ENCODE measurements around the gene ABHD12. TPM values are rescaled to one million over a fixed set of nuclear protein-coding genes. Genes with fewer than 3 reads are reported as not detected.

ABHD12 gene
- total RNA-seq, 2 experiments from 2014 or later = 22.3 to 24.1 TPM

DNA sequence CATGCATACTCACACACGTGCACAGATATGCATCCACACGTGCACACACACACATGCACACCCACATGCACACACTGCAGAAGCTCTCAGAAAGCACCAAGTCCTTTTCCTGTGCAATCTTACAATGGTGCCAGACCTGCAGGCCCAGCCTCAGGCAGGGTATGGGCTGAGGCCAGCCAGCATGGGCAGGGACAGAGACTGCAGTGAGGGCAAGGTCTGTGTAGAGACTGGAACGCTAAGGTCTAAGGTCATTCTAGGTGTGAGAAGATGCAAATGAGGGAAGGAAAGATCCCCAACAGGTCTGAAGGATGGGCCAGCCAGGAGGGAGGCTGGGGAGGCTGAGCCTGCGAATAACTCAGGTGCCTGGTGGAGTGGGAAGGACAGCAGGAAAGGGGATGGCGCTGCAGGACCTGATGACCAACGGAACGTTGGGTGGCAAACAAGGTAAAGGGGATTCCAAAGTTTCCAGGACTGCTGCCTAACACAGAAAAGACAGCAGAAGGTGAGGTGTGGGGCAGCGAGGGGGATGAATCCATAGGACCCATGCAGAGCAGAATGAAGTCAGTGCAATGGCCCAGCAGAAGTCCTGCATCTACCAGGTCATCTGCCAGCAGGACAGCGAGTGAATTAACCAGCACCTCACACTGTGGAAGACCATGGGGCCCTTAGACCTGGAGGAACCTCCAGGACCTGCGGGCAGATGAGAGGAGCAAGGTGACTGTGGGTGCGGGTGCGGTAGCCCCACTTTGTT lies 67.0 kb downstream of the ABHD12 start:
- ChIA-PET POLR2A (no interaction called here), CTCF (no interaction called here)
- no peaks in the 10 kb centered on the region for H3K27me3 Mint-ChIP-seq
- H3K9me3 Mint-ChIP-seq = no peaks in the 10 kb centered on the region
- intact Hi-C loops (cut with micrococcal nuclease) = no loop called here
- H3K36me3 Mint-ChIP-seq = peaks cover 13% of the 10 kb centered on the region
- DNase-seq = no peak
- H3K27ac Mint-ChIP-seq = no peak overlapping the region
- no peak overlapping the region for H3K4me3 Mint-ChIP-seq
- H3K4me1 Mint-ChIP-seq (ENCODE audit: low read depth) = peaks cover 3% of the 10 kb centered on the region

DNA sequence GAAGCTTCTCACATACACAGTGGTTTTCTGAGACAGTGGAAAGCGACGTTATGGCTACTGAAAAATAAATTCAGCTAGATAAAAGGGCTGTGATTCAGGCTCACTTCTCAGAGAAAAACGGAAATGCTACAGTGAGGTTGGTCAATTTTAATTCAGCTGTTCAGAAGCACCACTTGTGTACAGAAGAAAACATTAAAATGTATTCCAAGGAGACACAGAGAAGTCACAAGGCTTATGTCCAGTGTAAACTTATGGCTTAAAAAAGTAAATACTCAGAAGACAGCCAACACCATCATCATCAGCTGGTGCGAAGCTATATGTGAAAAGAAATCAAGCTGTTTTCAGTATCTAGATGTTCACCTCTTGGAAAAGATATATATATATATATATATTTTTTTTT lies 68.6 kb downstream of the ABHD12 start:
- CTCF ChIA-PET = interaction anchor here (1.3 kb wide), 1 partner anchor 77 kb away, joined by 5 read pairs; no protein-coding TSS in a partner anchor
- POLR2A ChIA-PET = no interaction called here
- intact Hi-C loops (cut with micrococcal nuclease) = no loop called here

DNA sequence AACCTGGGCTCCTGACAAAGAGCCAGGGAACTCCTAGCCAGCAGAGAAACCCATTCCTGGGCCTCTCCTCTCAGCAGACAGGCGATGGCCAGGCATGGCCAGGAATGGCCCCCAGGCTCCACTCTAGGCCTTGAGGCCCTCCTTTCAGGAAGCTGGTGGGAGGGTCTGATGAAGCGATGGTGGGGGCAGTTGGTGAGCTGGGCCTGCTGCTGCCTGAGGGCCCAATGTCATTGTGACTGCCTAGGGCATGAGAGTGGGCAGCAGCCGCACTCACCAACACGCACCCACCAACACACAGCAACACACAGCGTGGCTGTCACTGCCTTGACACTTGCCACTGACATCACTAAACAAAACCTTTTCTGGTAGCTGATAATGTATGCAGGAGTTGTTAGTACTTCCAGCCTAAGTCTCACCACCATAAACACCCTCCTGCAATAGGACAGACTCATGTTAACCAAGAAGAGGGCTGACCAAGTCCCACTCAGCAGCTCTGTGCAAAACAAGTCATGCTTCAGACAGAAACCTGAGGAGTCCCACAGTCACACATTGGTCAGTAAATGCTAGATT lies 69.3 kb downstream of the ABHD12 start:
- DNase-seq = no peak
- no peaks in the 10 kb centered on the region for H3K4me1 Mint-ChIP-seq (ENCODE audit: low read depth)
- H3K36me3 Mint-ChIP-seq = peaks cover 10% of the 10 kb centered on the region
- ChIA-PET POLR2A (interaction anchor here (0.6 to 1.0 kb wide), 2 partner anchors 11 to 172 kb away, joined by 3 read pairs; no protein-coding TSS in a partner anchor), CTCF (interaction anchor here (1.3 kb wide), 1 partner anchor 78 kb away, joined by 5 read pairs; no protein-coding TSS in a partner anchor)
- intact Hi-C loops (cut with micrococcal nuclease) = no loop called here
- H3K27ac Mint-ChIP-seq = no peak overlapping the region
- no peaks in the 10 kb centered on the region for H3K27me3 Mint-ChIP-seq
- no peak overlapping the region for H3K4me3 Mint-ChIP-seq
- no peaks in the 10 kb centered on the region for H3K9me3 Mint-ChIP-seq

More for the DNA sequence above, 68.6 kb downstream of the ABHD12 start:
- Mint-ChIP-seq H3K27me3 (no peaks in the 10 kb centered on the region), H3K4me3 (no peak overlapping the region), H3K9me3 (no peaks in the 10 kb centered on the region), H3K4me1 (ENCODE audit: low read depth) (no peaks in the 10 kb centered on the region), H3K36me3 (peaks cover 10% of the 10 kb centered on the region), H3K27ac (no peak overlapping the region)
- no peak for DNase-seq

DNA sequence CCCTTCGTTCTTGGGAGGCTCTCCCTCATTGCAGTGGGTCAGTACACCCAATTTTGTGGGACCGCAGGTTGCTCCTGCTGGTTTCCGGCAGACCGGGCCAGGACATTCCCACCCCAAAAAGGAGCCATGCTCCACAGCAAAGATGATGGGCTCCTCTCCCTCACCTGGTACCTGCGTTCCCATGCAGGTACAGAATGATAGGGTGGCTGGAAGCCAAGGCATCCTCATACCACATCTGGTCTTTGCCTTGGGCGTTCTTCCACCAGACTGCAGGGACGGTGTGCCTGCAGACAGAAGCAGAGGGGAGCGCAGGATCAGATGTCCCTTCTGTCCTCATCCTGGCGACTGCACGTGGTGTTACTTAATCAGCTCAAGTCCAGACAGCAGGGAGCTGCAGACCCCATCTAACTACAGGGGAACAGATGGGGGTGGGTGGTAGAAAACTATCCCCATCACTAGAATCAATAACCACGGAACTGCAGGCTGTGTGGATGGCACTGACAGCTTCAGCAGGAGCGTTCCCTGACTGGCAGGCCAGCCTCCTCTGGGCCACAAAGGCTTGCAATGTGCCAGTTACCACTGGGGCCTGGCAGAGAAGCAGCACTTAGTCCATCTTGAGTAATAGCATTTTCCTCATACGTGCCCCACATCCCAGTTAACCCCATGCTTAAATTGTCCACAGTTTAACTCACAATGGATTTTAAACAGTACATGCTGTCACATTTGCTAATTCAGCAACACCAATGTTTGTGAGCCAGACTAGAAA lies 70.4 kb downstream of the ABHD12 start:
- intact Hi-C loops (cut with micrococcal nuclease) = no loop called here
- Mint-ChIP-seq H3K9me3 (no peaks in the 10 kb centered on the region), H3K27me3 (no peaks in the 10 kb centered on the region), H3K27ac (no peak overlapping the region), H3K4me1 (ENCODE audit: low read depth) (peaks cover 2% of the 10 kb centered on the region), H3K4me3 (no peak overlapping the region), H3K36me3 (peaks cover 10% of the 10 kb centered on the region)
- ChIA-PET CTCF (interaction anchor here (1.0 kb wide), 1 partner anchor 79 kb away, joined by 3 read pairs; no protein-coding TSS in a partner anchor), POLR2A (no interaction called here)
- DNase-seq = no peak

DNA sequence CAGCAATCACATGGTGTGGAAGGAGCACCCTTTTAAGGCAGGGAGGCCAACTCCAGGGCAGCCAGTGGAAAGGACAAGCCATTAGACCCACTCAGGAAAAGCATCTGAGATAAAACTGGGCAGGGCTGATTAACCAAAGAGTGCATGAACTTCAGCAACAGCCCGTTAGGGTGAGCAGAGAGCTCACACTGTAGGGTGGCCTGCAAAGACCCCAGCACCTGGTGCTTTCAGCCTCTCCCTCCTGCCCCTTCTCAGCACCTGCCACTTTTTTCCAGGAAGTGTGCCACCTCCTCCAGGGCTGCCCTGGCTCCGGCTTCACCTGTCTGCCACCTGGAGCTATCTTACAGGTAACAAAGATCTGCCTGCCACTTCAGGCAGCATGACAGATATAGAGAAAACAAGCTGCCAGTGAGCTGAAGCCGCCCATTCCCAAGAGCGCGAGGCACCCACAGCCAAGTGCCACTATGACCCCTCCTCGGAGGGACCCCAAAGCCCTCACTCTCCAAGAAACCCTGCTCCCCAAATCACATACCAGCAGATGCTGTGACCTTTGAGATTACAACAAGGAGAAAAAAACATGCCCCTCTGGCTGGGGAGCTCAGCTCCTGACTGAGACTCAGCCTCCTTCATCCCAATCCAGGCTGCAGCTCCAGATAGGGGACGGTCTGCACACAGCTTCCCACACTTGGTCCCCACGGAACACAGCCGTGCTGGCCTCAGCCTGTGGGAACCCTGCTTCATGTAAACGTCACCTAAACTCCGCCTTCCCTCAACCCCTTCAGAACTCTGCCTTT lies 71.2 kb downstream of the ABHD12 start:
- POLR2A ChIA-PET = no interaction called here
- no peaks in the 10 kb centered on the region for H3K27me3 Mint-ChIP-seq
- CTCF ChIA-PET = interaction anchor here (1.0 kb wide), 1 partner anchor 80 kb away, joined by 3 read pairs; no protein-coding TSS in a partner anchor
- DNase-seq = no peak
- intact Hi-C loops (cut with micrococcal nuclease) = loop anchor here (10.0 kb wide), 1 partner anchor 325 kb away; the partner anchor contains the start of gene APMAP
- H3K36me3 Mint-ChIP-seq = peaks cover 10% of the 10 kb centered on the region
- no peak overlapping the region for H3K4me3 Mint-ChIP-seq
- peaks cover 2% of the 10 kb centered on the region for H3K4me1 Mint-ChIP-seq (ENCODE audit: low read depth)
- no peaks in the 10 kb centered on the region for H3K9me3 Mint-ChIP-seq
- H3K27ac Mint-ChIP-seq = no peak overlapping the region

DNA sequence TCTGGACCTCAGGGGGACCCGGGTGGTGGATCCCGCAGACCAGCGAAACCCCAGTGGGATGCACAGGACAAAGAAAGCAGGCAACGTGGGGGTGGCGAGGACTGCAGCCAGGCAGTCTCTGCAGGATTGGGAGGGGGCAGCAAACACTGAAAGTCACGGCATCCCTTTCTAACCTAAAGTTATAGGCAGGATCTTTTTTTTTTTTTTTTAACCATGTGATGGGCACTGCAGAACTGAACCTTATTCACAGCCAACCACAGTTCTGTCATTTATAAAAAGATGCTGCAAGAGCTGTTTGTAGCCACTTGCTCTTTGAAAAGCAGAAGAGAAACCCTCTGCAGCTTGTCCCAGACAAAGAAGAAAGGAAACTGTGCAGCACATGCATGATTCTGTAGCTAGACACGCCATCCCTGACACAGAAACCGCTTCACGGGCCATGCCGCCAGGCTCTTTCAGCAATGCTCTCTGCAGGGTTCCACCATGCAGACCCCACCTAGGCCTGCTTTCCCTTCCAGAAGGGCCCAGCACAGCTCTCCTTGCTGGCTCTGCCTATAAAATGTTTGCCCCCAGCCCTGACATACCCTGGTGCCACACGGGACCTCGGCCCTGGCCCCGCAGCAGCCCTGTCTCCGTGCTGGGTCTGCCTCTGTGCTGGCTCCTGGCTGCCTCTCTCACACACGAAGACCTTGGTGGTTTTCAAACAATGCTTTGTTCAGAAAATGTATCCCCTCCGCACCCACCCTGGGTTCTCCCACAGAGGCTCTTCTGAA lies 72.0 kb downstream of the ABHD12 start:
- ChIA-PET POLR2A (no interaction called here), CTCF (interaction anchor here (1.0 kb wide), 1 partner anchor 81 kb away, joined by 3 read pairs; no protein-coding TSS in a partner anchor)
- Mint-ChIP-seq H3K9me3 (no peaks in the 10 kb centered on the region), H3K4me3 (no peak overlapping the region), H3K27me3 (no peaks in the 10 kb centered on the region), H3K36me3 (peaks cover 10% of the 10 kb centered on the region), H3K27ac (no peak overlapping the region), H3K4me1 (ENCODE audit: low read depth) (peaks cover 2% of the 10 kb centered on the region)
- intact Hi-C loops (cut with micrococcal nuclease) = loop anchor here (10.0 kb wide), 1 partner anchor 324 kb away; the partner anchor contains the start of gene APMAP
- no peak for DNase-seq

DNA sequence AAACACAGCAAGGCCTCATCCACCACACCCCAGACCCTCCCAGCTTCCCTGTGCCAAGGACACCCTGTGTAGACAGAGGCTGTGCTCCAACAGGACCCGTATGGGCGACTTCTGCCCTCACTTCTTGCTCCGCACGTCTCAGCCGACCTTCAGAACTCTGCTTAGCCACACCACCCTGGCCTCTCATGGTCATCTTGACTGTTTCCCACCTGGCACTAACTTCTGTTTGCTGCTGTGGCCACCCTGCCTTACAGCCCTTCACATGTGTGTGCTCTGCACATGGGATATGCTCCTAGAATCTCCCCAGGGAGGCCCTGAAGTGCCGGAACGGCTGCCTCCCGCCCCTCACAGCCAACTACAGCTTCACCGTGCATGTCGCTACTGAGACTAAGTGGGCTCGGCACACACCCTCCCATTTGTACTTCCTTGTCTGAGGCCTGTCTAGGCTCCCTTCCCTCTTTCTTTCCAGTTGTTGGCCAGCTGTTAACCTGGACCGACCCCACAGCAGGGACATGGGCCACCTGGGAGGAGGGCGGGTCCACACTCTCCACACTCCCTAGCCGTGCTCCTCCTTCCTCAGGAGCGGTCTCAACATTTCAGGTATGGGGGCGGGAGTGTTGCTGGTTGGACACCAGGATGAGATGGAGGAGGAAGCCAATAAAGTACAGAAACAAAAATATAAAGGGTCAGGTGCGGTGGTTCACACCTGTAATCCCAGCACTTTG lies 73.1 kb downstream of the ABHD12 start:
- ChIA-PET POLR2A (no interaction called here), CTCF (no interaction called here)
- H3K9me3 Mint-ChIP-seq = no peaks in the 10 kb centered on the region
- no peak overlapping the region for H3K4me3 Mint-ChIP-seq
- peaks cover 5% of the 10 kb centered on the region for H3K4me1 Mint-ChIP-seq (ENCODE audit: low read depth)
- H3K27me3 Mint-ChIP-seq = no peaks in the 10 kb centered on the region
- no peak for DNase-seq
- H3K27ac Mint-ChIP-seq = no peak overlapping the region
- intact Hi-C loops (cut with micrococcal nuclease) = loop anchor here (10.0 kb wide), 1 partner anchor 323 kb away; the partner anchor contains the start of gene APMAP
- H3K36me3 Mint-ChIP-seq = peaks cover 3% of the 10 kb centered on the region

DNA sequence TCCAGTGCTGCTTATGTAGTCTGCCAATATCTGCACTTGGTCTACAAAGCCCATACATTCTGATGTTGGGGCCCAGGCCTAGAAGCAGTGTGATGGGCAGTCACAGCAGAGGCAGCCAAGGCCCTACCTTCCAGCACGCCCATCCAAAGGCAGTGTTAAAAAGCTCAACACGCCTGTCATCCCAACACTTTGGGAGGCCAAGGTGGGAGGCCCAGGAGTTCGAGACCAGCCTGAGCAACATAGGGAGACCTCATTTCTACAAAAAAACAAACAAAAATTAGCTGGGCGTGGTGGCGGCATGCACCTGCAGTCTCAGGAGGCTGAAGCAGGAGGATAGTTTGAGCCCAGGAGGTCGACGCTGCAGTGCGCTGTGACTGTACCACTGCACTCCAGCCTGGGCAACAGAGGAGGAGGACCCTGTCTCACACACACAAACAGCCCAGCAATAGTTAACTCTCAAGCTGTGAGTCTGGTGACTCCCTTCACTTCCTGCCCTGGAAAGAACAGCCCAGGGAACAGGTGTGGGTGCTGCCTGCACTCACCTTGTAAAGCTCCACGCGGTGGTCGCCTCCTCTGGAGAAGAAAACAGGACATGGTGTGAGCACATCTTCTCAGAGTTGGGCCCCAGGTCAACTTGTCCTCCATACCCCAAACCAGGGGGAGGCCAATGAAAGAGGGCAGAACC lies 74.0 kb downstream of the ABHD12 start:
- no peak for DNase-seq
- Mint-ChIP-seq H3K27me3 (no peaks in the 10 kb centered on the region), H3K9me3 (no peaks in the 10 kb centered on the region), H3K4me3 (no peak overlapping the region), H3K36me3 (no peaks in the 10 kb centered on the region), H3K27ac (no peak overlapping the region), H3K4me1 (ENCODE audit: low read depth) (peaks cover 9% of the 10 kb centered on the region)
- intact Hi-C loops (cut with micrococcal nuclease) = loop anchor here (10.0 kb wide), 1 partner anchor 322 kb away; the partner anchor contains the start of gene APMAP
- ChIA-PET CTCF (no interaction called here), POLR2A (no interaction called here)

DNA sequence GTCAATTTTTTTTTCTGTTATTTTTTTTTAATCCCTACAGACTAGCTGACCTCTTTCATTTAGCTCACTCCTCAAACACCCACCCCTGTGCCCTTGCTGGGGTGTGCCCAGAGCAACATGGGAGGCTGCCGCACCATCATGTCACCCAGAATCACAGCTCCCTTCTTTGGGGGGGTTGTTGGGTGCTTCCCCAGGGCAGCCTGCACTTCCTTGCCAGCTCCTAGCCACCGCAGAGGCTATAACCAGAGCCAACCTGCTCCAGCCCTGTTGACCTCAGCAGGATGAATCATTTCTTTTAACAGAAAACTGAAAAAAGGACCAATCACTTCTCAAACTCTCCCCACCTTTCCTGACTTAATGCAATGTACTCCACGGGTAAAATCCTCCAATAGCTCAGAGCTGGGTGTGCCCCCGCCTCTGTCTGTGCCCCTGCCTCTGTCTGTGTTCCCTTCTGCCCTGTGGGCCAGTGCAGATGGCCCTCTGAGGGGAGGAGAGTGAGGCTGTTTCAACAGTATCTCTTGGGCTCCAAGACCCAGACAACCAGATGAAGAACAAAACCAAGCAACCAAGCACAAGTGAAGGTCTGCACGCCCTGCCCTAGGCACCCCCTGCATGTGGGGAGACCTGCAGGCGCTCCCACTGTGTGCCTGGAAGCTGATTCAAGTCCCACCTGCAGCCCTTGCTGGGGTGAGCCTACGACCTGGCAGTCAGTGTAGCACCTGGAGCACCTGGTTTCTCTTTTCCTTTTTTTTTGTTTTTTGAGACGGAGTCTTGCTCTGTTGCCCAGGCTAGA lies 75.0 kb downstream of the ABHD12 start:
- Mint-ChIP-seq H3K9me3 (no peaks in the 10 kb centered on the region), H3K27me3 (no peaks in the 10 kb centered on the region), H3K36me3 (no peaks in the 10 kb centered on the region), H3K4me3 (no peak overlapping the region), H3K27ac (no peak overlapping the region), H3K4me1 (ENCODE audit: low read depth) (peaks cover 19% of the 10 kb centered on the region)
- ChIA-PET CTCF (interaction anchor here (1.0 kb wide), 1 partner anchor 83 kb away, joined by 3 read pairs; no protein-coding TSS in a partner anchor), POLR2A (no interaction called here)
- intact Hi-C loops (cut with micrococcal nuclease) = loop anchor here (10.0 kb wide), 1 partner anchor 321 kb away; the partner anchor contains the start of gene APMAP
- no peak for DNase-seq

Data from activated CD4-positive, alpha-beta memory T cell treated with anti-CD3 and anti-CD28 coated beads for 36 hours (primary cell).